NCI-H2107 treated with DMSO at 0.1 percent for 48 hours (cell line): ENCODE data around the gene ABTB2.

ENCODE experiments used
- DNase-seq: peaks from one replicate; lab custom pipeline; 2025; ENCODE audit not compliant: unreplicated experiment; lab: John Stamatoyannopoulos, UW

Gene ABTB2

GRCh38 chr11:34317666-34318065, 40.1 kb downstream of the ABTB2 start:
- DNase-seq: no peak

GRCh38 chr11:34317036-34317360, 40.8 kb downstream of the ABTB2 start:
- DNase-seq: no peak

DNA sequence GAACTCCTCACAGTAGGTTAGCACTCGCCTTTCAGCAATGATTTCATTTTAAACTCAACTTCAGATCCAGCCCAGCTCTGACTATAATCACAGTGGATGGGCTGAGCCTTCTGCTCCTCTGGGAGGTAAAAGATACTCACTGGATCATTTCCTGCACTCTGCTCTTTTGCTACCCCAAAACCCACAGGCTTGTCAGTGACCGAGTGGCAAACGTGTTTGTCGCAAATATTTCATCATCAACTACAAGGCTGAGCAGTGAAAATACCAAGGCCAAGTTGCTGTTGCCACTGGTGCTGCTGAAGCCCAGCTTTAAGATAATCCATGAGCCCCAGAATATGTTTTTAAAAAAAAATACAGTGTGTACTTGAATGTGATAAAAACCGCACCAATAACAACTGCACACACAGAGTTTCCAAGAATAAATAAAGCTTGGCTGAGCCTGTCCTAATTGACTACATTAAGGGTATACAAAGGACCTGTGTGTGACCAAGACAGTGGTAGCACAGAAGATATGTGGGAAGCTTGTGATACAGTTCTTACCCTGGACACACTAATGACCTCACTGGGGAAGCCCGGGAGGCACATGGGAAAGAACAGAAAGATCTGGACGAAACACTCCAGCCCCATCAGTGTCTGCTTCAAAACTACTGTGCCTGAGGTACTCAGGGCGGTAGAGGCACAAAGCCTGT, 41.3 kb downstream of the ABTB2 start:
- DNase-seq: no peak

GRCh38 chr11:34315394-34315793, 42.4 kb downstream of the ABTB2 start:
- DNase-seq: no peak

- no peak for DNase-seq
Measured at GRCh38 chr11:34314936-34315335, 42.9 kb downstream of the ABTB2 start.

DNA sequence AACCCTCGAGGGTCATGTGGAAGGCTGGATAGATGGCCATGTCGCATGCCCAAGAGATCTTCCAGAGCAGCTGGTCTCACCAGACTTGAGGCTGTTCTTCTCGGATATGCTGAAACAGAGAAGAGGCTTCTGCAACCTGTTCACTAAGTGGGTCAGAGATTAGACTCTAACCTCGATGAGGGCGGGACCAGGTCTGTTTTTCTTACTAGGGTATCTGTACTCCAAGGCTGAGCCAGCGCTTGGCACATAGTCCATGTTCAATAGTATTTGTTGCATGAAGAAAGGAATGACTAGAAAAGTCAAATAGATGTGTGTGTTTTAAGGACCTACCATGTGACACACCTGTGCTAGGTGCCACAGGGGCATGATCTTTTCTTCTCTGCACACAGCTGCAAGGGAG, 43.6 kb downstream of the ABTB2 start:
- DNase-seq: no peak

GRCh38 chr11:34313099-34313517, 44.7 kb downstream of the ABTB2 start:
- DNase-seq: no peak

- DNase-seq: no peak
Measured at GRCh38 chr11:34311126-34311525, 46.7 kb downstream of the ABTB2 start.

DNA sequence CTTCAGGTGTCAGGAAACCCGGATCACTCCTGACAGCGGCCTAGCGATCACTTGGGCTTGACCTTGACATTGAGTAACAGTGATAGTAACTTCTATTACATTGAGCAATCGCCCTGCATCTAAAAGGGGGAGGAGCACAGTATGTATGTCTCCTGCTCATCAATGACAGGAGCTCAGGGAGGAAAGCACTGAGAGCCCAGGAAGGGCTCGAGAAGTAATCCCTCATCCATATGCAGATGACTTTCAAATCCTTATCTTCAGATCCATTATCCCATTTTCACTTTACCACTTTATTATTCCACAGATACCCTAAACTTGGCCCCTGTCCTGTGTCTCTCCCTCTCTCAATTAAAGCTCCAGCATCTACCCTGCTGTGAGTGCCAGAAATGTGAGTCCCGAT, 47.8 kb downstream of the ABTB2 start:
- DNase-seq: no peak

DNA sequence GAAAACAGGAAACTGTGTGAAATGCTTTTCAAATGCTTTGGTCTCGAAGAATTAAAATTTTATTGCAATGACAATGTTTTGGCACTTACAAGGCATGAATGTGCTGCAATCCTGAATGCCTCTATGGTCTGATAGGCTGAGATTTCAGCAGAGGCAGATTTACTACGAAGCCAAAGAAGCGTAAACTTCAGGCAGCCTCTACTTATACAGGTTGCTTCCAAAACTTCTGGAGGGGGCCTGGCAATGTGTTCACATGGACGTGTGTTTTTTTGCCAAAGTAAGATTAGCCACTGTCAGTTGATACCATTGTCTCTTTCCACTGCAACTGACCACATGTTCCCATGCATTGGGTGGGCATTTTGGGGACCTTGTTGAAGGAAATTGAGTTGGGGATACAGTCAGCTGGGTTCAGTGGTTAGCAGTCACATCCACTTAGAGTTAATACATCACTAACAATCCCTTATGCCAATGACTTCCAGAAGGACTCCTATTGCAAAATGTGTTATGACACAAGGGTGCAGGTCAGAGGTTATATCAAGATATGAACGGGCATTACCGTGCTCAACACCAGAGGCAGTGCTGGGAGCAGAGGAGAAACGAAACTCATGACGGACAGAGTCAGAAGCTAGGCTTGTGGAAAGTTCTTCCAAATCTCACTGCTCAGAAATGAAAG, 48.8 kb downstream of the ABTB2 start:
- no peak for DNase-seq

GRCh38 chr11:34308049-34308912, 49.5 kb downstream of the ABTB2 start:
- DNase-seq: no peak

- DNase-seq: no peak
Measured at GRCh38 chr11:34305780-34306179, 52.0 kb downstream of the ABTB2 start.

GRCh38 chr11:34305193-34305592, 52.6 kb downstream of the ABTB2 start:
- DNase-seq: no peak

DNA sequence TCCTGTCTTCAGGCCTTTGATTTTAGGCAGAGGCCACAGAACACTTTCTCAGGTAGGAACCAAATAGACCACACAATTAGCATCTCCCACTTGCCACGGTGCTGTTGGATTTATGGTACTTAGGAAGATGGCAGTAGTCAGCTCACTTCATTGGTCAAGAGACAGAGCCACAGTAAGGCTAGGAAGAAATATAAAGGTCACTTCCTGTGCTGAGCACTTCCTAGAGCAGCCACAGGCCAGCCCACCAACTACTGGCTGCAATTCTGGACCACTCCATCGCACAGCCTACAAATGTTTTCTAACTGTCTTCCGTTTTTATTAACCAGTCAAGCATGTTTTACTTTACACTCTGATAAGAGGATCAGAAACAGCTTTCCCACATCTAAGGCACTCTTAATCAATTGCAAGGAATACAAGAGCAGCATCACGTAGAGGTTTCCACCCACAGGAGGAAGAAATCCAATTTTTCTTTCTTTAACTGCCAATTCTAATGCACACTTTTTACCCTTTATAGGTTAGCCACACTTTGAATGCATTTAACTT, 54.7 kb downstream of the ABTB2 start:
- no peak for DNase-seq

GRCh38 chr11:34302046-34302921, 55.5 kb downstream of the ABTB2 start:
- DNase-seq: no peak

DNA sequence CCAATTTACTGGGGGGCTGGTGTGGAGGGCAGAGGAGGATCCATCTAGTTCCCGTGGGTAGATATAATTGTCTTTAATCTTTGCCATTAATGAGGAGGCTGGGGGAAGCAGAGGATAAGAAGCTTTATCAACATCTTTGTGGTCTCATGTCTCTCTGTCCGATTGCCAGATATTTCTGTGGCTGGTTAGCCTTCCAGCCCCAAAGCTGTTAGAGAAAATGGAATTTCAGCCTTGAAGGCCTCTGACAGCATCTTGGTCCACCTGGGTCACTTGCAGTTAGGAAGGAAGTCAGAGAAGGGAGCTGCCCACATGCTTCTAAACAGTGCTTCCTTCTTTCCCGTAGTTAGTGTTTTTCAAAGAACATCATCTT, 56.9 kb downstream of the ABTB2 start:
- no peak for DNase-seq

DNA sequence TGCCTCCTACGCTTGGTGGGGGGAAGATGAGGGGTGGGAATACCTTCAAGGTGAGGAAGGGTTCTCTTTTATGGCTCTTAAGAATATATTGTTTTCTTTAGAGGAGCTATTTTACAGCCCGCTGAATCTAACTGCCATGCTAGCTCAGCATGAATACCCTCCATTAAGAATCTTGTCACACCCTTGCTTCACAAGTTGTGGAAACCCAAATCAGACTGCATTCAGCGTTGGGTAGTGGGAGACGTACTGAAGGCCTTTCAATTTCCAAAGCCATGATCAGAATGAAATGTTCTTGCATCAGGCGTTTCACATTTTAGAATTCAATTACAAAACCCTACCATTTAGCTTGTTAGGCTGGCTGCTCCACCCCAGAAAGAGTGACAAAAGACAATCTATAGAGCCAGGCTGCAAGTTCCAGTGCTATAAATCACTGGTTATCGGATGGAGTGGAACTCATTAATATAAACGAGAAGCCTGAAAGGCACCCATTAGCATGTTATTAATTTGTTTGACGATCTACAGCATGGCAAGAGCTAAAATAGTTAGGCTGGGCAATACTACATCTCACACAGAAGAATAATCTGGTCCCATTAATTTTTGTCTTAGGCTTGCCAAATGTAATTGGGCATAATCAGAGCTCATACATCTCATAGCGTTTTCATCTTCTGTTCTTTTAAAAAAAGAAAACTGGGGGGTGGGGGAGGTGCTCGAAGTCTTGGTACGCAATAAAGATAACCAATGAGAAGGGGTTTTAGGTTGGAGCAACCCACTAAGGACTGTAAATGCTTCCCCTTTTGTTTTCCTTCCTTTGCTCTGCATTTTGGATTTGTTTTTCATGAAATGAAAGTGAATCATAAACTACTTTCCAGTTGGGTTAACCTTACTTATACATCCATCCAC, 57.5 kb downstream of the ABTB2 start:
- DNase-seq: no peak

- no peak for DNase-seq
Measured at GRCh38 chr11:34299284-34299972, 58.4 kb downstream of the ABTB2 start.

DNA sequence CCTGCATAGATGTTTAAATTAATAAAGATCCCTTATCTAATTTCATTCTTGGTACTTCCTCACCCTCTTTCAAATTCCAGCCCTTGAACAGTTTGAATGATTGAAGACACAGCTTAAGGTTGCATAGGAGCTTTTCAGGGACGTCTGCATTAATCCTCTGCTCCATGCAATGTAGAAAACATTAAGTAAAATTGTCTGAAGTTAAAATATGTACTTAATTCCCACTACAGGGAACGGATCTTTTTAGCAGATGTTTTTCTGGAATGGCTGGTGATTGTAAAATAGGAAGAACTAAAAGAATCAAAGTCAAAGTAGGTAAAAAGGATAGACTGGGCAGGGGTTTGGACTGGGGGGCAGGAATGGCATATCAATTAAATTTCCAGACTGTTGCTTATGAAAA, 58.9 kb downstream of the ABTB2 start:
- no peak for DNase-seq
